GM19238 (cell line): Measurements from ENCODE around the gene CDX1.

ENCODE experiments used
- DNase-seq: peaks from one replicate; pipeline ENCODE4 v3.0.0; 2011; ENCODE audit warnings: low spot score; ENCODE audit not compliant: insufficient read length

CDX1 gene

GRCh38 chr5:150146235-150146634 is 20.3 kb upstream of the CDX1 start:
- DNase-seq, result no peak

- no peak for DNase-seq
These were observed 19.5 kb upstream of the CDX1 start for GRCh38 chr5:150146862-150147601.

- DNase-seq, result no peak
These were observed 18.9 kb upstream of the CDX1 start for GRCh38 chr5:150147670-150148069.

GRCh38 chr5:150148117-150148927 is 18.3 kb upstream of the CDX1 start:
- no peak for DNase-seq

GRCh38 chr5:150149618-150150017 is 17.0 kb upstream of the CDX1 start:
- DNase-seq, result no peak

GRCh38 chr5:150152636-150153462 is 13.7 kb upstream of the CDX1 start:
- DNase-seq, result no peak

GRCh38 chr5:150153483-150153882 is 13.1 kb upstream of the CDX1 start:
- DNase-seq, result no peak

- no peak for DNase-seq
These were observed 12.5 kb upstream of the CDX1 start for GRCh38 chr5:150153957-150154617.

GRCh38 chr5:150154618-150155128 is 11.9 kb upstream of the CDX1 start:
- DNase-seq, result no peak

GRCh38 chr5:150155258-150156026 is 11.1 kb upstream of the CDX1 start, which contains the start of gene PDGFRB:
PDGFRB (minus strand) TSS chr5:150155845; CDS start chr5:150137047, 18,798 bp downstream.
- DNase-seq, result peak; percentile 74

- DNase-seq, result no peak
These were observed 10.6 kb upstream of the CDX1 start for GRCh38 chr5:150156027-150156368.

GRCh38 chr5:150156540-150156939 is 10.0 kb upstream of the CDX1 start:
- DNase-seq, result no peak

GRCh38 chr5:150157168-150157567 is 9.4 kb upstream of the CDX1 start:
- DNase-seq, result no peak

GRCh38 chr5:150158170-150158949 is 8.2 kb upstream of the CDX1 start:
- no peak for DNase-seq

- DNase-seq, result no peak
These were observed 7.5 kb upstream of the CDX1 start for GRCh38 chr5:150159031-150159430.

GRCh38 chr5:150159741-150160179 is 6.8 kb upstream of the CDX1 start:
- DNase-seq, result peak; percentile 35

- no peak for DNase-seq
These were observed 6.0 kb upstream of the CDX1 start for GRCh38 chr5:150160448-150161081.

GRCh38 chr5:150161242-150162141 is 5.1 kb upstream of the CDX1 start:
- peak; percentile 80 for DNase-seq
